GM19328 (cell line): ENCODE measurements around the gene NXPH4.

Source experiments
- ATAC-seq: cut with Tn5 transposase; IDR thresholded peaks from one replicate; pipeline ENCODE4 v1.9.1; 2021; ENCODE audit warnings: mild to moderate bottlenecking, moderate library complexity; ENCODE audit not compliant: unreplicated experiment

The NXPH4 gene

DNA sequence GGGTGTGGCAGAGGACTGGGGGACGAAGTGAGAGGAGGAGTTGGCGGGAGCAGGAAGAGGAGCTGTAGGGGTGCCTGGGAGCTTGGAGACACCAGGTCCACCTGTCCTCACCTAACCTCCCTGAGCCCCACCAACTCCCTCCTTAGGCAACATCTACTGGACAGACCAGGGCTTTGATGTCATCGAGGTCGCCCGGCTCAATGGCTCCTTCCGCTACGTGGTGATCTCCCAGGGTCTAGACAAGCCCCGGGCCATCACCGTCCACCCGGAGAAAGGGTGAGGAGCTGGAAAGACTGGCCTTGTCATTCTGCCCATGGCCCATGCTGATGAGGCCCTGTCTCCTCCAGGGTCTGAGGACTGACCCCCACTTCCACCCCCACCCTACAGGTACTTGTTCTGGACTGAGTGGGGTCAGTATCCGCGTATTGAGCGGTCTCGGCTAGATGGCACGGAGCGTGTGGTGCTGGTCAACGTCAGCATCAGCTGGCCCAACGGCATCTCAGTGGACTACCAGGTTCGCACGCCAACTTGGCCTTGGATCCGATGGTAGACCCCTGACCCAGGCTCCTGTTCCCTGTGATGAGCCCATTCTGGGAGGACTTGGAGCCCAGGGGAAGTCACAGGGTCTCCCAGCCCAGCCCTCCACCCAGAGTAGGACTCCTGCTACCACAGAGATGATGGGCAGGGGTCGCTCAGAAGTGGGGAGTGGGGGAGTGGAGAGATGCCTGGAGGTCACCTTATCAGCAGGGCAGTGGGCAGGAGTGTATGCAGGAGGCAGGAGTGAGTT is 32.5 kb upstream of the NXPH4 start:
- ATAC-seq = no peak

DNA sequence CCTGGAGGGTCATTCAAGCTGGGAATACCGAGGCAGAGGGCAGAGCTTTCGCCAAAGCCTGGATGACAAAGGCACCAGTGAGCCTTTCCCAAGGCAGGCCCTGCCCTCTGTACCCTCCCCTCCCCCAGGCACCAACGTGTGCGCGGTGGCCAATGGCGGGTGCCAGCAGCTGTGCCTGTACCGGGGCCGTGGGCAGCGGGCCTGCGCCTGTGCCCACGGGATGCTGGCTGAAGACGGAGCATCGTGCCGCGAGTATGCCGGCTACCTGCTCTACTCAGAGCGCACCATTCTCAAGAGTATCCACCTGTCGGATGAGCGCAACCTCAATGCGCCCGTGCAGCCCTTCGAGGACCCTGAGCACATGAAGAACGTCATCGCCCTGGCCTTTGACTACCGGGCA is 31.2 kb upstream of the NXPH4 start:
- no peak for ATAC-seq

DNA sequence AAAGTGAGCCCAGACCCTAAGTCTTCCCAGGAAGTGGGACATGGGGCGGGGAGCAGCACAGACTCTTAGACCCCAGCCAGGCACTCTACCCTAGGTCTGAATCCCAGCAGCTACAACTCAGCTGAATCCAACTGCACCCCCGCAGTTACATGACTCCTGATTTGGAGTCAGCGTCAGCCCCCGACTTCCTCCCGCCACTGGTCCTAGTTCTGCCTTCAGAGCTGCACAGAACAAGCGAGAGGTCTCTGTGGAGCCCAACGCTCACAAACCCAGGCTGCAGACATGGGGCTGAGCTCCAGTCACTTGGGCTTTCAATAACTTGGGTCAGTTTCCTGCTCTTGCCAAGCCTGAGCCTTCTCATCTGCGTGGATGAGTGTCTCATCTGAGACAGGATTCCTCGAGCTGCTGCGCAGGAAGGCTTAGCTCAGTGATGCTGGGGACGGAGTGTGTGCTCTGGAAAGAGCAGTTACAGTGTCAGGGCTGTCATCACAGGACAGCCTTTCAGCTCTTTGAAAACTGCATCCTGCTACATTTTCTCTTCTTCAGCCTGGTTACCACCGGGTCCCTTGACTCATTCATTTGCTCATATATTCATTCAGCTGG is 30.6 kb upstream of the NXPH4 start:
- no peak for ATAC-seq

DNA sequence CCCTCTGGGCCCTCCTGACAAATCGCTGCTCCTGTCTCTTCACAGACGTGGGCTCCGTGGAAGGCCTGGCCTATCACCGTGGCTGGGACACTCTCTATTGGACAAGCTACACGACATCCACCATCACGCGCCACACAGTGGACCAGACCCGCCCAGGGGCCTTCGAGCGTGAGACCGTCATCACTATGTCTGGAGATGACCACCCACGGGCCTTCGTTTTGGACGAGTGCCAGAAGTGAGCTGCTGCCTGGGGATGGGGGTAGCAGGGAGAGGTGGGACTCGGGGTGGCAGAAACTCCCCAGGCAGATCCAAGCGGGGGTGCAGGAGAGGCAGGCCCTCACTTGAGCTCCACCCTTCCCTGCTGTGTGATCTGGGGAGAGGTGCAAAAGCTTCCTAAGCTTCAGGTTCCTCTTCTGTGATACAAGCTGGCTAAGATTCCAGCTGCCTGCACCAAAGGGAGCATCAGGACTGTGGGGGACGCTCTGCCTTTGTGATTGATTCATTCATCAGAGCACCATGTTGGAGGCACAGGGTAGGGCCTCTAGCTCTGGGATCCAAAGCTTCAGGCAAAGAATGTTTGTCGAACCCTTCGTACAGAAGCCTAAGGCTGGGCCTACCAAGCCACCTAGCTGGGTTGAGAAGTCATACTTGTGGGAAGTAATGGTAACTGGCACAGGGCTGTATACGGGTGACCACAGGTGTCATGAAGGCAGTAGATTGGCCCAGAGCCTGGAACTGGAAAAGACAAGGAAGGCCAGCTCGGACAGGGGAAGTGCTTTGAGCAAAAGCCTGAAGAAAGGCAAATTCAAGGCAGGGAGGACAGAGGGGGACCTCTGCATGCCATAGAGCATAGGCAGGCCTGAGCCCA is 29.1 kb upstream of the NXPH4 start:
- no peak for ATAC-seq

DNA sequence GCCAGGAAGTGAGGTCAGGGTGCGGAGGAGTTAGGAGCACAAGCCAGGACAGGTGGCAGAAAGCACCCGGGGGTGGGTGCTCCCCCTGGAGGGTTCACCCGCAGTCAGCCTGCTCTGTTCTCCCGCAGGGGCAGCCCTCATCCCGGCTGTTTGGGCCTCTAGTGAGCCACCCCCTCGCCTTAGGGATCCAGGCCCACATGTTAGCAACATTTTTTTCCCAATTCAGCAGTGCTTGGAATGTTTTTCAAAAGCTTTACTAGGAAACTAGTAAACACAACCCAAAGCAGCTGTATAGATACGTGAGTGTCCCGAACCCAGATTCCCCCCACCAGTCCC is 28.5 kb upstream of the NXPH4 start:
- ATAC-seq = no peak

DNA sequence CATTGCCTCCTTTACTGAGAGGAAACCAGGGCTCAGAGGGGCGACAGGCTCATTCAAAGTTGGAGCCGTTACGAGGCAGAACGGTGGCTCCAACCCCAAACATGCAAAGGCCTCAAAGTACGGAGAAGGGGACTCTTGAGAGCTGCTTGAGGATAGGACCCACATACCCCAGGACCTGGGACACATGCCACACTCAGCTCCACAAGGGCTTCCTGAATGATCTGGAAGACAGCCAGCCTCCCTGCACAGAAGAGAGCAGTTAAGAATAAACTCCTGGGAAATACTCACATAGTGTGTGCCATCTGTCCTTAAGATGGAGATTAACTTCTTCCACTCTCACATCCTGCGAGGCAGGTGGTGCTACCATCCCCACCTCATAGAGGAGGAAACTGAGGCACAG is 26.6 kb upstream of the NXPH4 start:
- no peak for ATAC-seq

DNA sequence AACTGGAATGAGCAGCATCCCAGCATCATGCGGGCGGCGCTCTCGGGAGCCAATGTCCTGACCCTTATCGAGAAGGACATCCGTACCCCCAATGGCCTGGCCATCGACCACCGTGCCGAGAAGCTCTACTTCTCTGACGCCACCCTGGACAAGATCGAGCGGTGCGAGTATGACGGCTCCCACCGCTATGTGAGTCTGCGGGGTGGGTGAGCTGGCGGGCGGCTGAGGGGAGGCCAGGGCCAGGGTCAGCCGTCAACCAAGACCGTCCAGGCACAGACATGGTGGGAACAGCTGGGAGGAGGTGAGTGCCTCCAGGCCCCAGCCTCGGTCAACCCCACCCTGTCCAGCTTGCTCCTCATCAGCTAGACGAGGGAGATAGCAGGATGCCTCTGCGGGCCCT is 25.8 kb upstream of the NXPH4 start:
- no peak for ATAC-seq

DNA sequence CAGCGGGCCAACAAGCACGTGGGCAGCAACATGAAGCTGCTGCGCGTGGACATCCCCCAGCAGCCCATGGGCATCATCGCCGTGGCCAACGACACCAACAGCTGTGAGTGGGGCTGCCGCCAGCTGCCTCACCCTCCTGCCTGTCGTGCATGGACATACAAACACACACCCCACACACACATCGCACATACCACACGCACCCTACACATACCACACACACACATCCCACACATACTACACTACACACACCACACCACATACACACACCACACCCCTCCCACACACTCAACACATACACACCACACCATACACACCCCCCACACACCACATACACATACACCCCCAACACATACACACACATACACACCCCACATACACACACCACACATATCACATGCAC is 25.2 kb upstream of the NXPH4 start:
- ATAC-seq = no peak

DNA sequence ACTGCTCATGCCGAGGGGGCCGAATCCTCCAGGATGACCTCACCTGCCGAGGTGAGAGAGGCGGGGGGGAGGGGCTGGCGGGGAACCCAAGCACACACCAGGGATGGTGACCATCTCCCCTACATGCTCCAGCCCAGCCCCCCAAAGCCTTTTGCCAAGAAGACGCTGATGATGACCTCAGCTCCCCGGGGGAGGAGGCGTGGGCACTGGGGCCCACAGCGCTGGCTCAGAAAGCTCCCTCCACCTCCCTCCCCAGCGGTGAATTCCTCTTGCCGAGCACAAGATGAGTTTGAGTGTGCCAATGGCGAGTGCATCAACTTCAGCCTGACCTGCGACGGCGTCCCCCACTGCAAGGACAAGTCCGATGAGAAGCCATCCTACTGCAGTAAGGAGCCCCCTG is 23.7 kb upstream of the NXPH4 start:
- no peak for ATAC-seq

DNA sequence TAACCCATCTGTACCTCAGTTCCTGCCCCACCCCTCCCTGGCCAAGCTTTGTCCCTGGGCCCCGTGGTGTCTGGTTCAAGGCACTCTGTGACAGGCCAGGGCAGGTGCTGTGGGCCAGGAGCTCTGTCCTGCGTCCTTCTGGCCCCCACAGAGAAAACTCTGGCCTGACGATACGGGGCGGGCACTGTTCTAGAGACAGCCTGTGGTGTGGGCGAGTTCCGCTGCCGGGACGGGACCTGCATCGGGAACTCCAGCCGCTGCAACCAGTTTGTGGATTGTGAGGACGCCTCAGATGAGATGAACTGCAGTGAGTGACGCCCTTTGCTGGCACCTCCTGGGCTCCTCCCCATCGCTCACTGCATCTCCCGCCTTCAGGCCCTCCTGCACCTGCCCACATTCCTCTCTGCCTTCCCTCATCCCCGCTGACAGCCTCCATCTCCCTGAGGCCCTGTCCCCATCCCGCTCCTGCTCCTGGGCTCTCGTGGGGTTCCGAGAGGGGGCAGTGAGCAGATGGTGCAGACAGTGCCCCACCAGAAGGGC is 22.8 kb upstream of the NXPH4 start:
- no peak for ATAC-seq

DNA sequence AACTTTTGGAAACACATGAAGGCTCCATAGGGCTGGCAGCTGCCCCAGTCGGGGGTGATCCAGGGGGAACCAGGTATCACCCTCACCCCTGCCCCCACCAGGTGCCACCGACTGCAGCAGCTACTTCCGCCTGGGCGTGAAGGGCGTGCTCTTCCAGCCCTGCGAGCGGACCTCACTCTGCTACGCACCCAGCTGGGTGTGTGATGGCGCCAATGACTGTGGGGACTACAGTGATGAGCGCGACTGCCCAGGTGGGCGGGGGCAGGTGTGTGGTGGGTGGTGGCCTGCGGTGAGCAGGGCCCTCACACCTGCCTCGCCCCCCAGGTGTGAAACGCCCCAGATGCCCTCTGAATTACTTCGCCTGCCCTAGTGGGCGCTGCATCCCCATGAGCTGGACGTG is 22.3 kb upstream of the NXPH4 start:
- no peak for ATAC-seq

DNA sequence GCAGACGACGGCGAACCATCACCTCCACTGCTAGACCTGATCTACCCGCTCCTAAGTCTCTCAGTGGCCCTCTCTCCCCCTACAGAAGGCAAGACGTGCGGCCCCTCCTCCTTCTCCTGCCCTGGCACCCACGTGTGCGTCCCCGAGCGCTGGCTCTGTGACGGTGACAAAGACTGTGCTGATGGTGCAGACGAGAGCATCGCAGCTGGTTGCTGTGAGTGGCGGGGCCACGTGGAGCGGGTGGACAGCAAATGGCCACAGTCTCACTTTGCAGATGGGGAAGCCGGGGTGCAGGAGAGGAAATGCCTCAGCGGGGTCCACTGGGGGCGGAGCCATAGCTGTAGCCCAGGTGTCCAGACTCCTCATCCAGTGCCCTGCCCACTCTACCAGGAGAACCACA is 21.4 kb upstream of the NXPH4 start:
- ATAC-seq = no peak

DNA sequence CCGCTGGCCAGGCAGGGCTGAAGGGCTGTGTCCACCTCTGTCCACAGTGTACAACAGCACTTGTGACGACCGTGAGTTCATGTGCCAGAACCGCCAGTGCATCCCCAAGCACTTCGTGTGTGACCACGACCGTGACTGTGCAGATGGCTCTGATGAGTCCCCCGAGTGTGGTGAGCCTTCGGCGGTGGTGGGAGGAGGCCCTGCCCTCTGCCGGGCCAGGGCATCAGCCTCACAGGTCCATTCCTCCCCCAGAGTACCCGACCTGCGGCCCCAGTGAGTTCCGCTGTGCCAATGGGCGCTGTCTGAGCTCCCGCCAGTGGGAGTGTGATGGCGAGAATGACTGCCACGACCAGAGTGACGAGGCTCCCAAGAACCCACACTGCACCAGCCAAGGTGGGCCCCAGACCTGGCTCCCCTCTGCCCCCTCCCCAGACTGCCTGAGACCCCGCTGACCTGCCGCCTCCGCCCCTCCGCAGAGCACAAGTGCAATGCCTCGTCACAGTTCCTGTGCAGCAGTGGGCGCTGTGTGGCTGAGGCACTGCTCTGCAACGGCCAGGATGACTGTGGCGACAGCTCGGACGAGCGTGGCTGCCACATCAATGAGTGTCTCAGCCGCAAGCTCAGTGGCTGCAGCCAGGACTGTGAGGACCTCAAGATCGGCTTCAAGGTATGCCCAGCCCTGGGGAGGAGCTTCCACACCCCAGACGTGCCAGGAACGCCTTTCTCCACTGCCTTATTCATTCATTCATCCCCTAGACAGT is 20.8 kb upstream of the NXPH4 start:
- no peak for ATAC-seq

DNA sequence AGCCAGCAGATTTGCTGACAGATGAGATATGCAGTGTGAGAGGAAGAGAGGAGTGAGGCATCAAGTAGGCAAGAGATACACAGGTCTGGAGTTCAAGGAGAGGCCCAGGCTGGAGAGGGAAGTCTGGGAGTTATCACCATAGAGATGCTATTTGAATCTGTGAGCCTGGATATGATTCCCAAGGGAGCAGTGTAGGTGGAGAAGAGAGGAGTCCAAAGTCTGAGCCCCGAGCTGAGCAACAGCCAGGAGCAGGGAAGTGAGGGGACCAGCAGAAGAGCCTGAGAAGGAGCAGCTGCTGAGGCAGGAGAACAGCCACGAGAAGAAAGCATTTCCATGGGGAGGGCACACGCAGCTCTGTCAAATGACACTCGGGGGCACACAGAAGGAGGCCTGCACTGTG is 20.2 kb upstream of the NXPH4 start:
- no peak for ATAC-seq

DNA sequence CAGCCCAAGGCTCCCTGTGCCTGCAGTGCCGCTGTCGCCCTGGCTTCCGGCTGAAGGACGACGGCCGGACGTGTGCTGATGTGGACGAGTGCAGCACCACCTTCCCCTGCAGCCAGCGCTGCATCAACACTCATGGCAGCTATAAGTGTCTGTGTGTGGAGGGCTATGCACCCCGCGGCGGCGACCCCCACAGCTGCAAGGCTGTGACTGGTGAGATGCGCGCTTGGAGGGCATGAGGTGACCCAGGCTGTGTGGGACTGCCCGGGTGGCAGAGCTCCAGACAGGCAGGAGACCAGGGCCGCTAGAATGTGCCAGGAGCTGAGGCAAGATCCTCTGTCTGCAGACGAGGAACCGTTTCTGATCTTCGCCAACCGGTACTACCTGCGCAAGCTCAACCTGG is 19.6 kb upstream of the NXPH4 start:
- no peak for ATAC-seq

DNA sequence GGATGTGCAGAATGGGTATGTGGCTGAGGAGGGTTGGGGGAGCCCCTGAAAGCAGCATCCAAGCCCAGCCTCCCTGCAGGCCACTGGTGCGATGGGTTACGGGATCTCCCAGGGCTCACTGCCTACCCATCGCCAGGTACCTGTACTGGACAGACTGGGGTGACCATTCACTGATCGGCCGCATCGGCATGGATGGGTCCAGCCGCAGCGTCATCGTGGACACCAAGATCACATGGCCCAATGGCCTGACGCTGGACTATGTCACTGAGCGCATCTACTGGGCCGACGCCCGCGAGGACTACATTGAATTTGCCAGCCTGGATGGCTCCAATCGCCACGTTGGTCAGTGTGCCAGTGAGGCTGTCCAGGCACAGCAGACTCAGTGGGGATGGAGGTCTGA is 18.3 kb upstream of the NXPH4 start:
- ATAC-seq = no peak

DNA sequence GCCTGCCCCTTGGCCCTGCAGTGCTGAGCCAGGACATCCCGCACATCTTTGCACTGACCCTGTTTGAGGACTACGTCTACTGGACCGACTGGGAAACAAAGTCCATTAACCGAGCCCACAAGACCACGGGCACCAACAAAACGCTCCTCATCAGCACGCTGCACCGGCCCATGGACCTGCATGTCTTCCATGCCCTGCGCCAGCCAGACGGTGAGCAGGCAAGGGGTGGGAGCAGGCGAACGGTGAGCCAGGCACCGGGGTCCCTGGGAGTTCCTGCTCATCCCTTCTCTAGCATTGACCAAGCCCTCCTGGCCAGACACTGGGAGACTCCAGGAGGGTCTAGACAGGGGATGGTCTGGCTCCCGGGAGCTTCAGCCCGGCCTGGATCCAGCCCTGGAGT is 17.4 kb upstream of the NXPH4 start:
- no peak for ATAC-seq

DNA sequence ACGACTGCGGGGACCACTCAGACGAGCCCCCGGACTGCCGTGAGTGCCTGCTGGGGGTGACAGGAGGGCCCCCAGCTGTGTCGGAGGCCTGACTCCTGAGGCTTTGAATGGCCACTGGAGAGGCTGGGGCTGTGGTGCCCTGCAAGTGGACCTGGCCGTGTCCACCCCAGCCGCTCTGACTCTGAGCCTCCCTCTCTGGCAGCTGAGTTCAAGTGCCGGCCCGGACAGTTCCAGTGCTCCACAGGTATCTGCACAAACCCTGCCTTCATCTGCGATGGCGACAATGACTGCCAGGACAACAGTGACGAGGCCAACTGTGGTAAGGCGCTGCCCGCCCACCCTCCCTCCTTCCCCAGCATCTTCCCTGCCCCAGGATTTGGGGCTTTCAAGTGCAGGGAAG is 16.1 kb upstream of the NXPH4 start:
- no peak for ATAC-seq

DNA sequence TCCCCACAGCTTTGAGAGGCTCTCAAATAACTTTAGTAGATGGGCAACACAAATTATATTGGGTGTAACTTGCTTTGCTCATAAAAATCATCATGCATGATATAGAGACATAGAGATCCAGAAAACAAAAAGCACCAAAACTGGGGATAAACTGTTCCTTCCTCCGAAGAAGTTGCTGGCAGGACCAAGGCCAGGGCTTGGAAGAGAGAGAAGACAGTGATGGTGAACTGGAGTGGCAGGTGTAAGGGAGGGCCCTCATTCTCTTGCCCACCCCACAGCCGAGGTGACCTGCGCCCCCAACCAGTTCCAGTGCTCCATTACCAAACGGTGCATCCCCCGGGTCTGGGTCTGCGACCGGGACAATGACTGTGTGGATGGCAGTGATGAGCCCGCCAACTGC is 15.4 kb upstream of the NXPH4 start:
- ATAC-seq = no peak

DNA sequence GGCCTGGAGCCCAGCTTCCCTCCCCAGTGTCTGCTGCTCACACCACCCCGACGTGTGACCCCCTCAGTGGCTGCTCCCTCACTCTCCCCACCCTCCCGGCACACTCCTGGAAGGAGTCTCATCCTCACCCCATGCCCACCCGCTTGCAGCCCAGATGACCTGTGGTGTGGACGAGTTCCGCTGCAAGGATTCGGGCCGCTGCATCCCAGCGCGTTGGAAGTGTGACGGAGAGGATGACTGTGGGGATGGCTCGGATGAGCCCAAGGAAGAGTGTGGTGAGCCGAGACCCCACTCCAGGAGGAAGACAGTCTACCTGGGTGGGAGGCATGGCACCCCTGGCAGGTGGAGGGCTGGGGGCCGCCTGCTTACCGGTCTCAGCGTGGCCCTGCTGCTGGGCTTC is 15.0 kb upstream of the NXPH4 start:
- no peak for ATAC-seq

DNA sequence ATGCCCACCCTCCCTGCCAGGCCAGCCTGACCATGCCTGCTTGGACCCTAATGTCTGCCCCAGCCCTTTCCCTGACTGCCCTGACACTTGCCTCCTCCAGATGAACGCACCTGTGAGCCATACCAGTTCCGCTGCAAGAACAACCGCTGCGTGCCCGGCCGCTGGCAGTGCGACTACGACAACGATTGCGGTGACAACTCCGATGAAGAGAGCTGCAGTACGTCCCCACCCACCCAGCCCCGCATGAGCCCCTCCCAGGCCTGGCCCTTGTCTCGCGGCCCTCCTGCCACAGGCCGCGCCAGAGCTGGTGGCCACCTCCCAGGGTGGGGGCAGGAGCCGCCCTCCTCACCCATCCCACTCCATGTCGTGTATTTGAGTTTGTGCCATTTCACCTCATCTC is 14.3 kb upstream of the NXPH4 start:
- no peak for ATAC-seq
